GM12878 (cell line): ENCODE data around the gene MID1. TPM values are rescaled to one million over a fixed set of nuclear protein-coding genes. Genes with fewer than 3 reads are reported as not detected.

Experiments
- ATAC-seq: fragments of 200-7000 bp; cut with Tn5 transposase; 3 replicates; pipeline ENCODE4 v1.9.1; 2020; ENCODE audit warnings: mild to moderate bottlenecking, moderate library complexity
- BruUV-seq: library from RNA; stranded (reverse); fragments of 400-500 nt; replicated peaks from 2 replicates; lab custom pipeline; 2021; lab: Mats Ljungman, UMichigan
- CTCF ChIA-PET: fragments of 300-600 bp; sonication (Branson Sonifier 250); formaldehyde crosslinking; extraction: SDS; loops from one replicate; lab custom pipeline; 2021; ENCODE audit warnings: inconsistent platforms; lab: Yijun Ruan, JAX
- POLR2A ChIA-PET: fragments of 350-600 bp; formaldehyde crosslinking; extraction: SDS; loops from one replicate; lab custom pipeline; 2021; ENCODE audit warnings: inconsistent platforms; lab: Charles Lee
- RAD21 ChIA-PET: fragments of 300-600 bp; sonication (Branson Sonifier 250); formaldehyde crosslinking; loops from one replicate; lab custom pipeline; 2023; ENCODE audit warnings: antibody characterized with exemption; ENCODE audit not compliant: unreplicated experiment; lab: Charles Lee
- SMC1A ChIA-PET: fragments of 300-600 bp; sonication (Branson Sonifier 250); formaldehyde crosslinking; loops from one replicate; lab custom pipeline; 2023; ENCODE audit not compliant: unreplicated experiment, uncharacterized antibody; lab: Charles Lee
- DNase-seq: peaks from one replicate; pipeline ENCODE4 v3.0.0-alpha.2; 2011; ENCODE audit warnings: low read depth, low spot score
- FAIRE-seq: peaks from 3 replicates; lab custom pipeline; 2011; peaks lifted over from hg19 to GRCh38; lab: Jason Lieb, UNC
- H2AFZ ChIP-seq: 2 replicates; pipeline ENCODE4 v1.6.0; 2011; ENCODE audit warnings: low read depth, low read length, control low read depth; ENCODE audit not compliant: control insufficient read depth
- H3K27ac ChIP-seq: 2 replicates; pipeline ENCODE4 v1.5.1; 2011; ENCODE audit warnings: control low read depth; ENCODE audit not compliant: control insufficient read depth, insufficient read depth
- H3K27me3 ChIP-seq, 2 experiments: replicated peaks in 1 of 2; 2 replicates each; pipeline versions ENCODE4 v1.6.0 to v1.6.1; 2011; ENCODE audit warnings: low read length in 1 of 2; ENCODE audit not compliant: control insufficient read depth in 2 of 2, insufficient read depth in 2 of 2
- H3K36me3 ChIP-seq, 2 experiments: 2 replicates each; pipeline ENCODE4 v1.5.1; 2011; ENCODE audit warnings: low read length in 1 of 2; ENCODE audit not compliant: control insufficient read depth in 2 of 2, insufficient read depth in 2 of 2
- H3K4me1 ChIP-seq: 2 replicates; pipeline ENCODE4 v1.6.1; 2011; ENCODE audit warnings: mild to moderate bottlenecking, low read length, moderate library complexity, mixed read lengths; ENCODE audit not compliant: control insufficient read depth, insufficient read depth
- H3K4me2 ChIP-seq: 2 replicates; pipeline ENCODE4 v1.6.0; 2011; ENCODE audit warnings: control low read depth; ENCODE audit not compliant: control insufficient read depth, insufficient read depth
- H3K4me3 ChIP-seq: fragments of 200-600 bp; sonication (generic); 2 replicates; pipeline ENCODE4 v1.5.1; 2016
- H3K79me2 ChIP-seq: 2 replicates; pipeline ENCODE4 v1.6.0; 2011; ENCODE audit warnings: low read length; ENCODE audit not compliant: control insufficient read depth, insufficient read depth
- H3K9ac ChIP-seq: 2 replicates; pipeline ENCODE4 v1.8.0; 2011; ENCODE audit warnings: low read length, control low read depth, mixed read lengths; ENCODE audit not compliant: control insufficient read depth, insufficient read depth
- H3K9me3 ChIP-seq: replicated peaks from 3 replicates; pipeline ENCODE4 v1.5.1; 2011; ENCODE audit warnings: mild to moderate bottlenecking, low read length; ENCODE audit not compliant: control insufficient read depth, insufficient read depth
- H4K20me1 ChIP-seq: 2 replicates; pipeline ENCODE4 v1.6.0; 2011; ENCODE audit not compliant: control insufficient read depth, insufficient read depth
- CBFB ChIP-seq: IDR thresholded peaks from 2 replicates; pipeline ENCODE4 v1.6.1; 2016; ENCODE audit warnings: antibody characterized with exemption, low read depth
- CHD2 ChIP-seq: IDR thresholded peaks from 2 replicates; pipeline ENCODE4 v1.6.1; 2011; ENCODE audit warnings: low read depth, low read length, improper control_type of control experiment, borderline replicate concordance
- CREB1 ChIP-seq: IDR thresholded peaks from 2 replicates; pipeline ENCODE4 v1.6.1; 2012; ENCODE audit warnings: low read depth, mild to moderate bottlenecking, inconsistent platforms
- E2F8 ChIP-seq: fragments of 450-650 bp; IDR thresholded peaks from 2 replicates; pipeline ENCODE4 v1.6.1; 2018; ENCODE audit warnings: mild to moderate bottlenecking, low read depth, moderate library complexity; ENCODE audit not compliant: partially characterized antibody
- ETV6 ChIP-seq, 2 experiments: fragments of 450-650 bp in 1 of 2; IDR thresholded peaks in 1 of 2; conservative IDR thresholded peaks in 1 of 2; 2 replicates each; pipeline ENCODE4 v1.6.1; 2014; ENCODE audit warnings: antibody characterized with exemption in 1 of 2, borderline replicate concordance in 1 of 2, low read depth in 1 of 2, mild to moderate bottlenecking in 1 of 2, moderate library complexity in 1 of 2
- HSF1 ChIP-seq: fragments of 150-350 bp; IDR thresholded peaks from 2 replicates; pipeline ENCODE4 v1.6.1; 2014; ENCODE audit warnings: mild to moderate bottlenecking, low read depth, low read length
- IRF4 ChIP-seq: IDR thresholded peaks from 2 replicates; pipeline ENCODE4 v1.6.1; 2011; ENCODE audit warnings: low read depth, low read length
- NFXL1 ChIP-seq: fragments of 450-650 bp; IDR thresholded peaks from 2 replicates; pipeline ENCODE4 v1.6.1; 2017; ENCODE audit warnings: antibody characterized with exemption, mild to moderate bottlenecking, borderline replicate concordance
- NFYA ChIP-seq: IDR thresholded peaks from 2 replicates; pipeline ENCODE4 v1.6.1; 2011; ENCODE audit warnings: low read depth, mild to moderate bottlenecking, low read length, improper control_type of control experiment, borderline replicate concordance
- NFYB ChIP-seq: IDR thresholded peaks from 2 replicates; pipeline ENCODE4 v1.6.1; 2011; ENCODE audit warnings: low read depth, mild to moderate bottlenecking, low read length, improper control_type of control experiment, moderate library complexity; ENCODE audit not compliant: insufficient read depth
- POLR2AphosphoS2 ChIP-seq: IDR thresholded peaks from 2 replicates; pipeline ENCODE4 v1.6.1; 2011; ENCODE audit warnings: low read depth, mild to moderate bottlenecking, low read length, improper control_type of control experiment, moderate library complexity
- RUNX3 ChIP-seq: IDR thresholded peaks from 2 replicates; pipeline ENCODE4 v1.6.1; 2012; ENCODE audit warnings: low read length, inconsistent platforms
- SIX5 ChIP-seq: IDR thresholded peaks from 2 replicates; pipeline ENCODE4 v1.6.1; 2011; ENCODE audit warnings: mild to moderate bottlenecking, low read depth, low read length, moderate library complexity; ENCODE audit not compliant: severe bottlenecking
- TARDBP ChIP-seq: IDR thresholded peaks from 2 replicates; pipeline ENCODE4 v1.6.1; 2016; ENCODE audit warnings: borderline replicate concordance
- ZNF274 ChIP-seq: IDR thresholded peaks from one replicate; pipeline ENCODE4 v1.8.0; 2011; ENCODE audit not compliant: insufficient read length, insufficient read depth
- in situ Hi-C: fragments of 300-500 bp; cut with MboI; formaldehyde crosslinking; loops from 9 replicates; pipeline ENCODE4 v1.14.3; 2018; ENCODE audit warnings: mixed read lengths
- intact Hi-C: fragments of 100-400 bp; cut with micrococcal nuclease; formaldehyde crosslinking; loops from one replicate; pipeline ENCODE4 v1.14.2; 2022; ENCODE audit not compliant: unreplicated experiment
- polyA plus RNA-seq, 11 experiments: library from polyadenylated mRNA; depleted of rRNA in 4 of 11; unstranded in 6 of 11; stranded (reverse) in 5 of 11; fragments of >200 nt; fragmentation: Nextera tagmentation in 4 of 11; fragmentation: Illumina TruSeq in 1 of 11; extraction: Ambion mirVana in 4 of 11; extraction: Trizol in 1 of 11; gene quantifications; 1 replicate in 1 of 11; 2 replicates in 10 of 11; pipeline versions ENCODE4 v1.2.1 to v1.2.3, GENCODE V29; 2011 to 2016; ENCODE audit warnings: inconsistent platforms in 2 of 11, missing spikeins in 2 of 11, low read depth in 1 of 11
- total RNA-seq, 4 experiments: library from RNA; depleted of rRNA in 3 of 4; stranded (reverse); fragments of >200 nt in 3 of 4; fragmentation: Illumina TruSeq in 1 of 4; extraction: Trizol in 1 of 4; gene quantifications; 2 replicates each; pipeline versions ENCODE4 v1.2.1 to v1.2.3, GENCODE V29; 2013 to 2021

The MID1 gene
- total and polyA plus RNA-seq, 10 of the 15 experiments (the other 5 are each of a cell fraction or from before 2014, with no cell fraction given) = 0.04 to 0.51 (median 0.14) TPM; not detected in 1

- intact Hi-C loops = no loop called here
- Histone ChIP-seq H4K20me1 (no peaks in the 10 kb centered on the region), H2AFZ (no peak overlapping the region), H3K9me3 (no peaks in the 10 kb centered on the region), H3K27ac (no peak overlapping the region)
- RAD21 ChIA-PET = no interaction called here
- in situ Hi-C loops = no loop called here
- TF ChIP-seq ETV6 (conservative IDR thresholded peaks at IDR 0.05 in 1 of 2, IDR thresholded peaks at IDR 0.05 in 1 of 2; ENCODE audit: borderline replicate concordance in 1 of 2, low read depth in 1 of 2) (no peak), NFYA (no peak), CREB1 (no peak), HSF1 (no peak), TARDBP (no peak), POLR2AphosphoS2 (no peak), SIX5 (no peak), CHD2 (no peak), IRF4 (no peak), CBFB (no peak), E2F8 (no peak), ZNF274 (no peak), NFXL1 (no peak), RUNX3 (no peak), NFYB (no peak)
- TF ChIP-seq, all 136 proteins: peak for 0
- Histone ChIP-seq H3K79me2 (no peaks in the 10 kb centered on the region), H3K4me2 (no peak overlapping the region), H3K27me3 (no peaks in the 10 kb centered on the region), H3K9ac (no peak overlapping the region), H3K4me1 (no peaks in the 10 kb centered on the region), H3K36me3 (no peaks in the 10 kb centered on the region), H3K4me3 (no peak overlapping the region)
- no TSS peak for BruUV-seq
- SMC1A ChIA-PET = no interaction called here
- DNase-seq (no peak), FAIRE-seq (no peak), ATAC-seq (no peak)
- CTCF ChIA-PET = no interaction called here
- POLR2A ChIA-PET = no interaction called here
Measured at GRCh38 chrX:10404436-10404835, 215.9 kb downstream of the MID1 start.
